Epithelial cell of esophagus (primary cell): ENCODE measurements around the gene TNK2.
"Not testable (repeated sequence)": the region's sequence is repeated elsewhere in the genome, so short reads cannot be mapped to it uniquely, and the experiment has no call there.

Experiments
- DNase-seq: peaks from one replicate; pipeline ENCODE4 v3.0.0; 2010; ENCODE audit warnings: low read depth
- H3K4me3 ChIP-seq: 2 replicates; pipeline ENCODE4 v1.5.1; 2011; ENCODE audit warnings: mild to moderate bottlenecking, low read length, control low read depth
- TF ChIP-seq, protein P1 (sequence below): IDR thresholded peaks from 2 replicates; pipeline ENCODE4 v1.5.1; 2011; ENCODE audit warnings: low read depth, mild to moderate bottlenecking, low read length, control low read depth, inconsistent platforms; ENCODE audit not compliant: insufficient read depth; ENCODE audit errors: missing control alignments

Gene TNK2

DNA sequence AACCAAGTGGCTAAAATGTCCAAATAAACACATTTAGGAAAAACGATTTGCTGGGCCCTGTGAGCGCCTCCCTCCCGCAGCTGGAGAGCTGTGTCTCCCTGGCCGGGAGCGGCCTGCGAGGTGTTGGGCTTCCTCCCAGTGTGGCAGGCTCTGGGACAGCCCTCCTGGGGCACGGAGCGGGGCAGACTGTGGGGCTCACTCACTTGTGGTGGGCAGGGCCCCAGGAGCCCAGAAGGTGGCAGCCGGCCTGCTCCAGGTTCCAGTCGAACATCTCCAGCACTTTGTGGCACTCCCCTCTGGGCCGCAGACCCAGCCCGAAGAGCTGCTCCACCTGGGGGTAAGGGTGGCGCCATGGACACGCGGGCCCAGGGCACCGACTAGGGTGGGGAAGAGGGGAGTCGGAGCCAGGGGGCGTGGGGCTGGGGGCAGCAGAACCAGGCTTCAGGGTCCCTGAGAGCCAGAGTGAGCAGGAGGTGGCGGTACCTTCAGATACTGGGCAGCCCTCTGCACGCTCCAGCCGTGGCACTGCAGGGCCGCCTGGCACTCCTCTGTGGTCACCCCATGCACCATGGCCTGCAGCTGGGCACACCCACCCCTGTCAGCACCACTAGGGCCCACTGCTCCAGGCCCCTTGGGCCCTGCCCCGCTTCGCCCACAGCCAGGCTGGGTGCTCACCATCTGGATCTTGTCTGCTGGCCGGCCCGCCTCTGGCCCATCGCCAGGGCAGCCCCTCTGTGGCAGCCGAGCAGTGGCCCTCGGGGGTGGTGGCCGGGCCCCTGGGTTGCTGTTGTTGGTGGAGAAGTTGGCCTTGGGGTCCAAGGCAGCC lies 41.5 kb downstream of the TNK2 start:
- H3K4me3 ChIP-seq = no peak overlapping the region
- TF ChIP-seq, protein P1, sequence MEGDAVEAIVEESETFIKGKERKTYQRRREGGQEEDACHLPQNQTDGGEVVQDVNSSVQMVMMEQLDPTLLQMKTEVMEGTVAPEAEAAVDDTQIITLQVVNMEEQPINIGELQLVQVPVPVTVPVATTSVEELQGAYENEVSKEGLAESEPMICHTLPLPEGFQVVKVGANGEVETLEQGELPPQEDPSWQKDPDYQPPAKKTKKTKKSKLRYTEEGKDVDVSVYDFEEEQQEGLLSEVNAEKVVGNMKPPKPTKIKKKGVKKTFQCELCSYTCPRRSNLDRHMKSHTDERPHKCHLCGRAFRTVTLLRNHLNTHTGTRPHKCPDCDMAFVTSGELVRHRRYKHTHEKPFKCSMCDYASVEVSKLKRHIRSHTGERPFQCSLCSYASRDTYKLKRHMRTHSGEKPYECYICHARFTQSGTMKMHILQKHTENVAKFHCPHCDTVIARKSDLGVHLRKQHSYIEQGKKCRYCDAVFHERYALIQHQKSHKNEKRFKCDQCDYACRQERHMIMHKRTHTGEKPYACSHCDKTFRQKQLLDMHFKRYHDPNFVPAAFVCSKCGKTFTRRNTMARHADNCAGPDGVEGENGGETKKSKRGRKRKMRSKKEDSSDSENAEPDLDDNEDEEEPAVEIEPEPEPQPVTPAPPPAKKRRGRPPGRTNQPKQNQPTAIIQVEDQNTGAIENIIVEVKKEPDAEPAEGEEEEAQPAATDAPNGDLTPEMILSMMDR = no peak
- DNase-seq = no peak

- DNase-seq = no peak
- H3K4me3 ChIP-seq = no peak overlapping the region
- TF ChIP-seq, protein P1 = no peak
These were observed 42.6 kb downstream of the TNK2 start for GRCh38 chr3:195865752-195866151.

GRCh38 chr3:195863121-195864061 lies 45.0 kb downstream of the TNK2 start:
- no peak overlapping the region for H3K4me3 ChIP-seq
- TF ChIP-seq, protein P1 = peak; percentile 89
- peak; percentile 93 for DNase-seq

DNA sequence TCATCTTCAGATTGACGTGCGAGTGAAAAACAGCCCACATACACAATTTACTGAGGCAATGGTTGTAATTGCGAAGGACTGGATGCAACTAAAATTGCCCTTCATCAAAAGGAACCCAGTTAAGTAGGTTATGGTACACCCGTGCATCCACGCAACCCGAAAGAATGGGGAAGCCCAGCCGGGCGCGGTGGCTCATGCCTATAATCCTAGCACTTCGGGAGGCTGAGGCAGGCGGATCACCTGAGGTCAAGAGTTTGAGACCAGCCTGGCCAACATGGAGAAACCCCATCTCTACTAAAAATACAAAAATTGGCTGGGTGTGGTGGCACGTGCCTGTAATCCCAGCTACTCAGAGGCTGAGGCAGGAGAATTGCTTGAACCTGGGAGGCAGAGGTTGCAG lies 46.0 kb downstream of the TNK2 start:
- not testable (repeated sequence) for DNase-seq, H3K4me3 ChIP-seq

GRCh38 chr3:195860456-195860855 lies 47.9 kb downstream of the TNK2 start:
- no peak overlapping the region for H3K4me3 ChIP-seq
- TF ChIP-seq, protein P1 = no peak
- no peak for DNase-seq

DNA sequence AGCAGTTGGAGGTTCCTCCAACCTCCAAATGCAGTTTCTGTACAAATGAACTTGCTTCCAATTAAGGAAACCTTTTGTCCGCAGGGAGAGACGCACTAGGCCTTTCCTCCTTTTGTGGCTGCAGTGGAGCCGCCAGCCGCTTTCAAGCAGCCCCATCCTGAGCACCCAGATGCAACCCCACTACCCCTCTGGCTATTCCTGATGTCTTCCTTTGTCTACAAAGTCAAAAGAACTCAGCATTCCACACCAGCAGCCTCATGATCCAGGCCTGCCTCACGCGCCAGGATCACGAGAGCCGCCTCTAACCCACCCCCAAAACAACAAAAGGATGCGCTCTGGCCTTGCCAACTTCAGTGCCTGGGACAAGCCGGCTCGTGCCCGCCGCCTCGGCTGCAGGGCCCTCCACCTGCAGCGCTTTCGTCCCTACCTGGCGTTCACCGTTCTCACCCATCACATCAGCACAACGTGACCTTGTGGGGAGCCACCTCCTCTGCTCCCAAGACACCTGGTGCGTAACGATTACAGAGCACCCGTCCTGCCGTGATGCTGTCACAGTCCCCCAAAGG lies 48.4 kb downstream of the TNK2 start:
- TF ChIP-seq, protein P1 = no peak
- H3K4me3 ChIP-seq = no peak overlapping the region
- no peak for DNase-seq
